ENCODE data around the gene EIF2B2.
"Not testable (repeated sequence)": the region's sequence is repeated elsewhere in the genome, so short reads cannot be mapped to it uniquely, and the experiment has no call there.

Gene EIF2B2

DNA sequence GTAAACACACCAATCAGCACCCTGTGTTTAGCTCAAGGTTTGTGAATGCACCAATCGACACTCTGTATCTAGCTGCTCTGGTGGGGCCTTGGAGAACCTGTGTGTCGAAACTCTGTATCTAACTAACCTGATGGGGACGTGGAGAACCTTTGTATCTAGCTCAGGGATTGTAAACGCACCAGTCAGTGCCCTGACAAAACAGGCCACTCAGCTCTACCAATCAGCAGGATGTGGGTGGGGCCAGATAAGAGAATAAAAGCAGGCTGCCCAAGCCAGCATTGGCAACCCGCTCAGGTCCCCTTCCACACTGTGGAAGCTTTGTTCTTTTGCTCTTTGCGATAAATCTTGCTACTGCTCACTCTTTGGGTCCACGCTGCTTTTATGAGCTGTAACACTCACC, 6.9 kb upstream of the EIF2B2 start:
- DNase-seq, result not testable (repeated sequence)

DNA sequence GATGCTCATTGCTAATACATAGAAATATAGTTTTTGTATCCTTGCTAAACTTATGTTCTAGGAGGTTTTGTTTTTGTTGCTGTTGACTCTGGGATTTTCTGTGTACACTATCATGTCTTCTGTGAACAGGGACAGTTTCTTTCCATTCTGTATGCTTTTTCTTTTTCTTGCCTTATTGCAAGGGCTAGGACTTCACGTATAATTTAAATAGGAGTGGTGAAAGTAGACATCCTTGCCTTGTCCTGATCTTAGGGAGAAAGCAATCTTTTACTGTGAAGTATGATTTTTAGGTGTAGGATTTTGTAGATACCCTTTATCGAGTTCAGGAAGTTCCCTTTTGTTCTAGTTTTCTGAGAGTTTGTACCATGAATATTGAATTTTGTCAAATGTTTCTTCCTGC, 1.5 kb upstream of the EIF2B2 start:
- no peak for DNase-seq

DNA sequence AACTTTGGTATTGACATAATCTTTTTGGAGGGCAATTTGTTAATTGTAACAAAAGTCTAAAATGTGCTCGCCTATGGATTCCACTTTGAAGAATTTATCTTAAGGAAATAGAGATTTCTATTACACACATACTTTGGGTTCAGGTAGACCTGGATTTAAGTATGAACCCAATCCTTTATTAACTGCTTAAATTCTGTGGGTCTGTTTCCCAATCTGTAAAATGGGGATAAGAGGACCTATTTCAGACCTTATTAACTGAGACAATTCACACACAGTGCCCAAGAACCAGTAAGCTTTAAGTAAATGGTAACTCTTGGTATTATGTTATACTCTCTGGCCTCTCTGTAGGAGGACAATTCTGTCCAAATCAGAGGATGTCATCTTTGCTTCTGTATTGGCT, 822 bp upstream of the EIF2B2 start:
- DNase-seq, result no peak

DNA sequence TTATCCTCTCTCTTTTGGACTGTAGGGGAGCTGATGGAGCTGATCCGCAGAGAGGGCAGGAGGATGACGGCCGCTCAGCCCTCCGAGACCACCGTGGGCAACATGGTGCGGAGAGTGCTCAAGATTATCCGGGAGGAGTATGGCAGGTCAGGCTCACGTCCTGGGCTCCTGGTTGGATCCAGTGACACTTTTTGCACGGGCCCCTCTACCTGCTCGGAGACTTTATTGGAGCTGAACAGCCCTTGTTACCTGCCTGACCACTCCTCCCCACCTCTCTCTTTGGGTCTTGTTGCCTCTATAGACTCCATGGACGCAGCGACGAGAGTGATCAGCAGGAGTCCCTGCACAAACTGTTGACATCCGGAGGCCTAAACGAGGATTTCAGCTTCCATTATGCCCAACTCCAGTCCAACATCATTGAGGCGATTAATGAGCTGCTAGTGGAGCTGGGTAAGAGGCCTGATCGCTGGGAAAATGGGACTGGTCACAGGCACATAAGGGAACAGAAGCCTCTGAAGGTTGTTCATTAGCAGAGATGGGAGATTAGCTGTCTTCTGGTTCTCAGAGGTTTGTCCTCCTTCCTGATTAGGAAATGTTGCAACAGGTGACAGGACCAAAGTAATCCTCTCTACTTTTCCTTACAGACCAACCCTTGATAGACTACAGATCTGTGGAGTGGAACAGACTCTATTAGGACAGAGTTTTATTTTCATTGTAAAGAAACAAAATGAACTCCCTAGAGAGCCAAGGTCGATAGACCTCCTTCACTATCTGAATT, 718 bp downstream of the EIF2B2 start:
- DNase-seq, result no peak

DNA sequence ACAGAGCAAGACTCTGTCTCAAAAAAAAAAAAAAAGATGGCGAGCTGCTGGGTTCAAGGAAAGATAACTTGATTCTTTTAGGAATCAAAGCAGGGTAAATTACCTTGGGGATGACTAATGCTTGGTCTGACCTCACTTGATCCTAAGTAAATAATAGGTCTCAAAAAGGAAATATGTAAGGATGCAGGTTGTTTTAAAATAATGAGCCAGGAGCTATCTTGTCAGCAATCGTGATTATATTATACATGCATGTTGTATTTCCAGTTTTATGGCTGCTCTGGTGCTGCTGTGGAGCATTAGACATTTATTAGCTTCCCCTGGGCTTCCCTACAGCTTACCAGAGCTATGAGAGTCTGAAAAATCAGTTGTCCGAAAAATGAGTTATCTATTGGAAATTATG, 2.6 kb downstream of the EIF2B2 start:
- no peak for DNase-seq

DNA sequence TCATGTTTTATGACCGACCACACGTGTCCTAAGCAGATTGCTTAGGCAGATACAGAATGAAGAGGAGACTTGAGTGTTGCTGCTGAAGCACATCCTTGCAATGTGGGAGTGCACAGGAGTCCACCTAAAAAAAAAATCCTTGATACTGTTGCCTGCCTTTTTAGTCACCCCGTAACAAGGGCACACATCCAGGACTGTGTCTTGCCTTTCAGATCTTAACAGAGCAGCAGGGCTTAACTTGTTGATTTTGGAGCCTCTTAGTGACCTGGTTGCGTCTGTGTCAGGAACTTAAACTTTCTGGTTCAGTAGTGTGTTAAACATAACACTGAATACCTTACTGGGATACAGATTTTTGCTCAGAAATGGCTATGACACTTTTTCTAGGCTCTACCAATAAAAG, 6.5 kb downstream of the EIF2B2 start:
- no peak for DNase-seq

DNA sequence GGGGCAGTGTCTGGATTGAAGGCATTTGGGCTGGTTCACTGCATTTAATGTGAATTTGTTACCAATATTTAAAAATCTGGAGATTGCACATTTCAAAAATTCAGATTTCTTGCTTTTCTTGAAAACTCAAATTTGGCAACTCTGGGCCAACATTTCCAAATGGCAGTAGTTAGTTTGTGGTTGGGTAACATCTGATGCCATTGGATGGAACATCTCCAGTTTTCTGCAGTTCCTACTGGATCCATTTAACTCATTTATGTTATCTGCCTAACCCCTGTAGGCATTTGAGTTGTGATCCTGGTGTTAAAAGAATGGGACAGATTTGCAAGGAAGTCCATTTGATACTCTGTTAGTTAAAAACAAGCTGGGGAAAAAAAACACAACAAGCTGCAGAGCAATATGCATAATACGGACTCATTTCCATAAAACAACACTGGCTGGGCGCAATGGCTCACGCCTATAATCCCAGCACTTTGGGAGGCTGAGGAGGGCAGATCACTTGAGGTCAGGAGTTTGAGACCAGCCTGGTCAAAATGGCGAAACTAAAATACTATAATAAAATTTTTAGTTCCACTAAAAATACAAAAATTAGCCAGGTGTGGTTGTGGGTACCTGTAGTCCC, 7.9 kb downstream of the EIF2B2 start:
- no peak for DNase-seq

DNA sequence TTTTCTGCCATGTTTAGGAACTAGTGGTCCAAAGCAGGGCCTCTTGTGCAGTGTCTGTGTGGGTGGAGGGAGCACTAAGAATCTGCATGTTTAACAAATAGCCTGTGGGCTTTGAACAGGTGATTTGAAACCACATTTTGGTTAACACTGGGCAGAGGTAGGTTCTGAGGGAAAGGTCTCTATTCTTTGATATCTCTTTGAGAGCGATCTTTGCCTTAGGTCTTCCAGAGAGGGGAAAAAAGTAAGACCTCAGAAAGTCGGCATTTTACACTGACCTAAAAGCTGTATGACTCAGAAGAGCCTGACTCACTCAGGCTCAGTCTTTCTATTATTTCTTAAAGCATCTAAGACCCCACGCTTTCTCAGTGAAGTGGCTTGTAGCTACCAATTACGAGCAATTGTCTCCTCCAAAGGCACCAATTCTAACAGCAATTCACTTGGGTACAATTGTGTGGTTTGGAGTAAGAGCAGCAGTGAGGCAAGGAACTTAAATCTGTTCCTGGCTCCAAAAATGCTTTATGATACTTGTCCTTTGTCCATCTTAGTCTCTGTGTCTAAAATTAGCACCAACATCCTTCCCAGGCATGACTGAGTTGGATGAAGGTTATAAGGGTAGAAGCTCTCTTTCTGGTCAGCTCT, 8.8 kb downstream of the EIF2B2 start:
- DNase-seq, result no peak

DNA sequence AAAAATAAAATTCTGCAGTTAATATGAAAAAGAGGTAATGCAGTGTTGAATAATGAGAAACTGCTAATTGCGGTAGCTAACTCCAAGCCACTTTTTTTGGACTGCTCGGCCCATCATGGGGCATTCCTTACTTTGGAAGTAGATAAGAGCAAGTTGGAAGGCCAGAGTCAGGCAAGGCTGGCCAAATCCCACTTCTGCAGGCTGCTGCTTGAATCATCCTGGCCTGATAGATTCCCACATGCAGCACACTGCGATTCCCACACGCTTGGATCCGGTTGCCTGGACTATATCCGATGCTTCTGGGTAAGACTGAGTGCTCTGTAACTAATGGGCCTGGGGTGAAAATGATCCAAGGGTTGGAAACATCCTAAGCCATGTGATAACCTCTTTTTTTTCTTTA, 10.6 kb downstream of the EIF2B2 start:
- no peak for DNase-seq

DNA sequence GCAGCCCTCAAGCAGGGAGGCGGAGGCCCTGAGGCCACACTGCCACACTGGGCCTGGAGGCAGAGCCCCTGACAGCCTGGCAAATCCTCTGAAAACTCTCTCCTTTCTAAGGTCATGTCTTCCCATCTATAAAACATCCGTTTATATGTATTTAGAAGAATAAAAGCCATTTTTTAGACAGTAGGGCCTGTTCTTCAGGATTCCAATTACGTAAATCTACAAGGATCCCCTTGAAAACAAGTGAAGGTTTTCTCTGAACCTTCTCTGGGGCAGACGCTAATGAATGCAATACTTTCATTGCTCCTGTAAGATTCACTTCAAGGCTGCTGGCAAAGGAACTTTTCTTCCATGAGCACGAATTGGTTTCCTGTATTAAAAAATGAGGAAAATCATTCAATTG, 12.8 kb downstream of the EIF2B2 start:
- DNase-seq, result no peak

DNA sequence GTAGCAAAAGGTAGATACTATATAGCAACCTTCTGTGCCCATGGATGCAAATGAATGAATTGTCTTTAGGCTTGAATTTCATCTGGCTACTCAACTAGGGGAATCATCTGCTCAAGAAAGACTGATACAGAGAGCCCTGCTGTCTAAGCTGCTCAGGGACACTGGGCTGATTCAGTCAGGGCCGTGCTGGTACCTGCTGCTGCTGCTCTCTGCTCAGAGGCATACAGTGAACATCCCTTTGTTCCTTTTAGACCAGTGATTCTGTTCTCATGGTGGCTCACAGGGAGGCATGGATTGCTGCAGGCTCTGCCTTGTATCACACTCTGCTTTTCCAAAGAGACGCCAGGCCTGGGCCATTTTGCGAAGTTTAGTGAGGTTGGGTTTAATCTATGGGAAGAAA, 14.1 kb downstream of the EIF2B2 start:
- DNase-seq, result no peak

DNA sequence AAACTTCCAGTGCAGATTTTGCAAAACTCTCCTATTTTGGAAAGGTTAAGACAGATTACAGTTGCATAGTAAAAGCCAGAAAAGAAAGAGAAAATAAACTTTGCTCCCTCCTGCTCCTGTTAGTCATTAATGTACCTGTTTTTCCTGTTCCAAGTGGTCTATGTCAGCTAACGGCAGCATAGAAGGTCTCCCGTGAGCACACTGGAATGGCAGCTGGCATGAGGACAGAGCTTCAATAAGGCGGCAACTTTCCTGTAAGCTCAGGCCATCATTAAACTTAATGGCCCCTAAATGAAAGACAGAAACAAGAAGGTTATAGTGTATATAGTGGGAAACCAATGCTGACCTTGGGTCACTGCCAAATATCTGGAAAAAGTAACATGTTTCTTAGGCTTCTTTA, 16.0 kb downstream of the EIF2B2 start:
- no peak for DNase-seq

DNA sequence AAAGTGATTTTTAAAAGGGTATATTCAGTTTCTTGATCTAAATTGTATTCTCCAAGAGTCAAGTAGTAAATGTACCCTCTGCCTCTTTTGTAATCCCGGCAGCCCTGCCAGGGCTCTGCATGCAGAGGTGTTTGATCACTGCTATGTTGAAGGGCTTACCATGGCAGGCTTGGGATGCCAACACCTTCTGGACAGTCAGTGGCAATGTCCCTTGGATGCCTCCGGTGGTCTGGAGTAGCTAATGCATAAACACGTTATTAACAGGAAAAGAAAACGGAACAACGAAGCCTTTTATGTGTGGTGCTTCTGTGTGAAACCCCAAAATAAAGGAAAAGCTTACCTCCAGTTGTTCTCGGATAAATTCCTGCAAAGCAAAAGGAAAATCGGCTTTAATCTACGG, 19.9 kb downstream of the EIF2B2 start:
- DNase-seq, result no peak

DNA sequence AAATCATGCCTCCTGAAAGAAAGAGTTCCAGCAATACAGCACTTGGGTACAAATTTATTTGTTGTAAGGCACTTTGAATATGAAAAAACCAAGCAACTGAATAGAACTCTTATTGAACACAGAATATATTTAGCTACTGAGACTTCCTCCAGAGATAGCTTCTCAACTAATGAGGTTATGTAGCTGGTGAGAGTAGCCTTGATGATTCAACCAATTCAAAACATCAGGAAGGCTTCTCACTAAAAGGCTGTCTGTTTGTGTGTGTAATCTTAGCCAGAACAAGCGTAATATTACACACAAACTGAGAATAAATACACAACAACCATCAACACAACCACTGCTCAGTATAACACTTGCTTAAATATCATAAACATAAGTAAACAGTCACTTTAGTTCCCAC, 20.4 kb downstream of the EIF2B2 start:
- no peak for DNase-seq

DNA sequence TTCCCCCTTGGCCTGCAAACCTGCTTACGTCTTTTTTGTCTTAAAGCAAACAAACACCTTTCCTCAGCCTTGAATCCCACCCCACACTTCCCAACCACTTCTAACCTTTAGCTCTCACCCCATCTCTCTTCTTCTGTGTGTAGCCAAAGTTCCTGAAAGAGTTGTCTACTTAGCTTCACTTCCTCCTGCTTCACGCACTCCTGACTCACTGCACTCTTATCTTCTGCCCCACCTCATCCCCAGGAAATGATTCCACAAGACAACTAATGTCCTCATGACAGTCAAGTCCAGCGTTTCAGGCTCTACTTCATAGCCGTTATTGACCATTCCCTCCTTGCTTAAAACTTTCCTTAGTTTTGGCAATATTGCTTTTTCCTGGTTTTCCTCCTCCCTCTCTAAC, 22.4 kb downstream of the EIF2B2 start:
- DNase-seq, result no peak

DNA sequence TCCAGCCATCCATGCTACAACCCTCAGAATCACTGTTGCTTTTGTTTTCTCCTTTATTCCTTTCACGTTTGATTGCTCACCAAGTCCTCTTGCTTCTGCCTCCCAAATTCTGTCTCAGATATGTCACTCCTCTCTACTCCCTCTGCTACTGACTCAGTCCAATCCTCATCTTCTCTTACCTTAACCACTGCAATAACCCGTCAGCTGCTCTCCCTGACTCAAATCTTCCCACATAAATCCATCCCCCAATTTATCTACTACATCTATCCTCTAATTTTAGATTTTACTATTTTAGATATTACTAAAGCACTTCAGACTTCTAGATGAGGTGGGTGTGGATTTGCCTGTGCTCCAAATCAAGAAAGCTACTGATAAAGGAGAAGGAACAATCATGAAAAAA, 23.2 kb downstream of the EIF2B2 start:
- DNase-seq, result no peak

DNA sequence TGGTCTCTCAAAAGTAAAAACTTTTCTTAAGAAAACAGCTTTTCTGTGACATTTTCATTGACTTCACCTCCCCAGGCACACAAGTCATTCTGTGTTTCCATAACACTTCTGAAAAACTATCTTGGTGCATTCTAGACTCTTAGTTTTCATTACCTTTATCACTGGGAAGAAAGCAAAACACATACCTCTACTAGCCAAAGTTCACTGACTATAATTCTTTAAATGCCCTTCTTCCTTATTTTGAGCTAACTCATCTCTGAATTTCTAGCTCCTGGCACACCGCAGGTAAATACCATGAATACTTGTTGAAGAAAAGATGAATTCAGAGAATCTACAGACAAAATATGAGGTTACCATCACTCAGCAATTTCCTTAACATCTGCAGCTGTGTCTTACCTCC, 27.4 kb downstream of the EIF2B2 start:
- DNase-seq, result no peak

DNA sequence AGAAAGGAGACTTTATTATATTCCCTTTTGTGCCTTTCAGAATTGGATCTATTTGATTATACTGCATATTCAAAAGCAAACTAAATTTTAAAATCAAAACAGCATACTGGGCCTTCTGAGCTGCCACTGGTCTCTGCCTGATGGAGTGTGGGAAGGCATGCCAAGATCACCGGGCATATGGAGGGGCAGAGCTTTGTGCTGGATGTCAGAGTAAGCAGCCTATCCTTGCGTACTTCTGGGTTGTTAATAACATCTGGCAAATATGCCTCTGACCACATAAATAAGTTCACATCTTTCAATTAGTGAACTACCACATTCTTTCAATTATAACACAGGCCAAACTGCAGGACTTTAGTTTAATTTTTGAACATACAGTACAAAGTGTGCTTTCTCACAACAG, 30.2 kb downstream of the EIF2B2 start:
- DNase-seq, result no peak

DNA sequence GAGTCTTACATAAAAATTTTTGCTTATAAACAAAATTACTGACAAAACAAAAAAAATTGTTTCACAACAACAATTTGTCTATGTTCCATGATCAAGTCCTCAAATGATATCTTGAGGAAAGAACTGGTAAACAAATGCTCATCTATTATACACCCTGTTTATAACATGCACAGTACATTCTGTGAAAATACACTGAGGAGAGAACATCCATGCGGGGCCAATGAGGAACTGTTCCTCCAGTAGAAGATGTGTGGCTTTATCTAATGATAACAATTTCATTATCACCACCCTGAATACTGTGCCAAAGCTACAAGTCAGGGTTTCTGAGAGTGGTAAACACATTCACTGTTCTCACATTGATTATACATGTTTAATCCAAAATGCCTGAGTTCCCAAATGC, 37.8 kb downstream of the EIF2B2 start:
- DNase-seq, result no peak

DNA sequence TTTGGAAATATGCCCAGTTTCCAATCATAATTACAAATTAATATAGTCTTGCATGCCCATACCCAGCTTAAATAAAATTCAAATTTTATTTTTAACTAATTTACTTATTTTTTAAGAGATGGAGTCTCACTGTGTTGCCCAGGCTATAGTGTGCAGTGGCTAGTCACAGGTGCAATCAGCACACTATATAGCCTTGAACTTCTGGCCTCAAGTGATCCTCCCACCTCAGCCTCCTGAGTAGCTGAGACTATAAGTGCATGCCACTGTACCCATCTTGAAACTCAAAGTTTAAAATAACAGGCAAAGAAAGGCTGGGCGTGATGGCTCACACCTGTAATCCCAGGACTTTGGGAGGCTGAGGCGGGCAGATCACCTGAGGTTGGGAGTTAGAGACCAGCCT, 38.2 kb downstream of the EIF2B2 start:
- DNase-seq, result no peak

DNA sequence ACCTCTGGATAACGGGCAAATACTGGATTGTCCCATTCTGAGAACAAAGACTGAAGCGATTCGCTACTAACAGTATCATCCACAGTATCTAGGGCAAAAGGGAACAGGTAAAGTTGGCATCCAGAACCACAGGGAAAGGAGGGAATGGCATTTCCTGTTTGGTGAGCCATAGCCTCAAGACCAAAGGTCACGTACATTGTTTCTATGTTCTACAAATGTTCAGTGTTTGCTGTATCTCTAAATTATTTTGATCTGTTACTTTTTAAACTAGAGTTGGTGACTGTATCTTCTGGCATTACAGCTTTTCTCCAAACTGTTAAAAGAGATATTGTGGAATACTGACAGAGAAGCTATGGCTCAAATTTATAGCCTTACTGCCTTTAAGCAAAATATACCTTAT, 38.9 kb downstream of the EIF2B2 start:
- DNase-seq, result no peak

DNA sequence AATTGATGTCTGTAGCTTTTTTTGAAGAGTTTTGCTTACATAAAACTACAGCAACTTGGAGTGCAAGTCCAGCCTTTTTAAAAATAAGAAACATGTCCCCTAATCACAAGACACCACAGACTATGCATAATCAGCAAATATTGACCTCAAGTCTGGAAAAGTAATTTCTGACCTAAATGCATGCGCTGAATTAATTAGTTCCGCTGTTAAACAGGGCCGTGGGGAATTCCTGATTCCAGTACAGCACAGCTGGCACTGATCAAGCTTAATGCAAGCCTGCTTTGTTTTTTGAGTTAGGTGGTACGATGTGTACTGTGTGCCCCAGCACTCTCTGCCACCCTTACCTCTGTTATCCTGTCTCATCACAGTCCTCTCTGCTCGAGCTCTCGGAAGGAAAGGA, 39.3 kb downstream of the EIF2B2 start:
- DNase-seq, result no peak

DNA sequence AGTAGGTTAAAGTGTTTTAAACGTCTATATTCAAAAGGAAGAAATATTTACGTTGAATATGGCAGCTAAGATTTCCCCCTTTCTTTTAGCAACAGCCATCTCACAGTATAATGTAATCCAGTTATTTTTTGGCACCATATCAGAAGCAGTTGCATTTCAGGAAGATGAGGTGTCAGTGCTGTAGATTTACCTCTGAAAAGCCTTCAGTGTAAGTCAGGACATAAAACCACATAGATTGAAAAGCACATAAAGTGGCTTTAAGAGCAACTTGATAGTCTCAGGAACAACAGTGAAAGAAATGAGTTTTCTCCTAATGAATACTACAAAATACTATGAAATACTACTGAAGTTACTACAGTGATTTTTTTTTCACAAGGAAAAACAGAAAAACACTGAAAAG, 41.6 kb downstream of the EIF2B2 start:
- no peak for DNase-seq

DNA sequence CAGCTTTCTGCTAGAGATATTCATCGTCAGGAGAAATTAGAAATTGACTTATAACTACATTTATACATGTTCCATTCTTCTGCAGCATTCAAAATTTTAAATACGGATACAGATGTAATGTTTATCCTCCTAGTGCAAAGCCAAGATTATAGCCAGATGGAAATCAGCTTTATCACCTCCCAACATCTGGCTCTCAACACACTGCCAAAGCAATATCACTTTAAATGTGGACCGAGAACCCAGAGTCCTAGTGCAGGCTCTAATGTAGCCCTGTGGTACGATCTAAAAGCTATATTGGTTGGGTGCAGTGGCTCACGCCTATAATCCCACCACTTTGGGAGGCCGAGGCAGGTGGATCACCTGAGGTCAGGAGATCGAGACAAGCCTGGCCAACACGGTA, 42.0 kb downstream of the EIF2B2 start:
- no peak for DNase-seq

DNA sequence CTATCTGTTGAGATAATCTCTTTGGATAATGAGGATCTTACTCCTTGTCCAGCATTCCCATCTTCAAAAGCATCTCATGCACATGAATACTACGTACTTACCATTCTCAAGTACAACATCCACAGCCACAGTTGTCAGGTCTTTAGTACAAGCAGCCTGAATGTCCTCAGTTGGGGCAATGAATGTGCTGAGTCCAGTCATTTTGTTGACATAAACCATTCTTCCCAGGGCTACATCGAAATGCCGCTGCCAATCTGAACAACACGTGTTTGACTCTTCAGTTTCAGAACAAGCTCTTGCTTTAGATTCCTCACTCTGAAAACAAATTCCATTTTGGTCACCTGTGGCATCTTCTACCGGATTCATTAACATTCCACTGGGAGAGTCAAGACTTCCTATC, 43.6 kb downstream of the EIF2B2 start:
- DNase-seq, result no peak
